A673 (cell line): Measurements from ENCODE around the gene SMIM44.

Experiments used
- CTCF ChIP-seq: fragments of 300-800, 200-600 bp; sonication (generic); conservative IDR thresholded peaks from 2 replicates; pipeline ENCODE4 v1.5.1; 2017; ENCODE audit warnings: low read depth, mild to moderate bottlenecking, antibody characterized with exemption, low read length, moderate library complexity, mixed read lengths
- EZH2 ChIP-seq: fragments of 200-600 bp; sonication (generic); IDR thresholded peaks from 2 replicates; pipeline ENCODE4 v1.6.1; 2017; ENCODE audit warnings: borderline replicate concordance, low read depth, mild to moderate bottlenecking, mixed read lengths, antibody characterized with exemption, low read length; ENCODE audit not compliant: poor library complexity, severe bottlenecking

- TF ChIP-seq CTCF (no peak), EZH2 (no peak)
Observed at GRCh38 chr19:3517638-3518037, 34.4 kb upstream of the SMIM44 start.
